CD8-positive, alpha-beta memory T cell (primary cell): Measurements from ENCODE around the gene RAPGEF1. TPM values are rescaled to one million over a fixed set of nuclear protein-coding genes. Genes with fewer than 3 reads are reported as not detected.
A peak's percentile ranks its signal among the peaks of the same experiment; 100 is the strongest.
"Not testable (repeated sequence)": the region's sequence is repeated elsewhere in the genome, so short reads cannot be mapped to it uniquely, and the experiment has no call there.

ENCODE experiments used
- CTCF ChIA-PET: fragments of 350-600 bp; sonication (Branson Sonifier 250); formaldehyde crosslinking; loops from one replicate; lab custom pipeline; 2021; ENCODE audit warnings: antibody characterized with exemption; lab: Charles Lee
- POLR2A ChIA-PET: fragments of 350-600 bp; sonication (Branson Sonifier 250); formaldehyde crosslinking; loops from one replicate; lab custom pipeline; 2021; ENCODE audit warnings: antibody characterized with exemption; lab: Charles Lee
- DNase-seq, 5 donors: peaks; one replicate each; pipeline versions ENCODE4 v3.0.0 to v3.0.0-alpha.2; 2020 to 2022; ENCODE audit warnings: mixed read lengths in 1 of 5
- H3K27ac ChIP-seq: one replicate; pipeline ENCODE4 v1.7.0; 2013; ENCODE audit warnings: low read depth, mild to moderate bottlenecking, low read length, moderate library complexity
- H3K27me3 ChIP-seq: 2 replicates; pipeline ENCODE4 v1.7.0; 2013; ENCODE audit warnings: low read length, mild to moderate bottlenecking; ENCODE audit not compliant: insufficient read depth, poor library complexity, severe bottlenecking
- H3K36me3 ChIP-seq: 2 replicates; pipeline ENCODE4 v1.7.0; 2013; ENCODE audit warnings: mild to moderate bottlenecking, low read length, moderate library complexity; ENCODE audit not compliant: insufficient read depth
- H3K4me1 ChIP-seq: 2 replicates; pipeline ENCODE4 v1.7.0; 2013; ENCODE audit warnings: mild to moderate bottlenecking, low read length, moderate library complexity; ENCODE audit not compliant: insufficient read depth
- H3K4me3 ChIP-seq: 2 replicates; pipeline ENCODE4 v1.7.0; 2013; ENCODE audit warnings: mild to moderate bottlenecking, low read length
- H3K9me3 ChIP-seq: 2 replicates; pipeline ENCODE4 v1.7.0; 2013; ENCODE audit warnings: mild to moderate bottlenecking, low read length
- H3K27ac Mint-ChIP-seq, 8 donors: one replicate each; pipeline ENCODE4 v1.8.0; 2020 to 2021; ENCODE audit warnings: mixed read lengths in 8 of 8, mild to moderate bottlenecking in 6 of 8, inconsistent platforms in 3 of 8, moderate library complexity in 3 of 8
- H3K27me3 Mint-ChIP-seq, 2 donors: one replicate each; pipeline ENCODE4 v1.8.0; 2020 to 2021; ENCODE audit warnings: mixed read lengths in 2 of 2, mild to moderate bottlenecking in 1 of 2, moderate library complexity in 1 of 2
- H3K36me3 Mint-ChIP-seq, 3 donors: one replicate each; pipeline ENCODE4 v1.8.0; 2020 to 2021; ENCODE audit warnings: mixed read lengths in 3 of 3, inconsistent platforms in 1 of 3, mild to moderate bottlenecking in 1 of 3
- H3K4me1 Mint-ChIP-seq, 3 donors: one replicate each; pipeline ENCODE4 v1.8.0; 2020 to 2021; ENCODE audit warnings: mixed read lengths in 3 of 3, inconsistent platforms in 1 of 3, mild to moderate bottlenecking in 1 of 3
- H3K4me3 Mint-ChIP-seq, 7 donors: one replicate each; pipeline ENCODE4 v1.8.0; 2020 to 2021; ENCODE audit warnings: mixed read lengths in 7 of 7, mild to moderate bottlenecking in 6 of 7, moderate library complexity in 4 of 7, inconsistent platforms in 2 of 7
- H3K9me3 Mint-ChIP-seq, 5 donors: one replicate each; pipeline ENCODE4 v1.8.0; 2020 to 2022; ENCODE audit warnings: mixed read lengths in 5 of 5, mild to moderate bottlenecking in 3 of 5, moderate library complexity in 2 of 5, inconsistent platforms in 1 of 5
- polyA plus RNA-seq: library from polyadenylated mRNA; unstranded; fragments of 300-500 nt; fragmentation: Illumina TruSeq; gene quantifications from one replicate; pipeline ENCODE4 v1.2.3, GENCODE V29; 2021
- total RNA-seq, 2 experiments: library from RNA; stranded (reverse); gene quantifications; one replicate each; pipeline ENCODE4 v1.2.3, GENCODE V29; 2021

RAPGEF1 gene
- total and polyA plus RNA-seq, 3 experiments from 2014 or later, result 20.1 to 148 (median 145) TPM

DNA sequence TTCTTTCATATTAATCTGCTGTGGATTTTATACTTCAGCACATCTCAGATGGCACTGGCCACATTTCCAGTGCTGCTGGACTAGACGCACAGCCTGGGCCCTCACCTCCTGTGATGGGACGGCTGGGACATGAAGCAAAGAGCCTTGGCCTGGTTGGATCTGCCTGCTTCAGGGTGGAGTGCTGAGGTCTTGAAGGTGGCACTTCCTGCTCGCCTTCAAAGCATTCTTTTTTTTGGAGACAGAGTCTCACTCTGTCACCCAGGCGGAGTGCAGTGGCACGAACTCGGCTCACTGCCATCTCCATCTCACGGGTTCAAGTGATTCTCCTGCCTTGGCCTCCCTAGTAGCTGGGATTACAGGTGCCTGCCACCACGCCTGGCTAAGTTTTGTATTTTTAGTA lies 73.1 kb downstream of the RAPGEF1 start:
- H3K27me3 Mint-ChIP-seq, result no peaks in the 10 kb centered on the region
- no peaks in the 10 kb centered on the region for H3K9me3 ChIP-seq
- H3K36me3 Mint-ChIP-seq, result peaks cover 0 to 8% (median 0%) of the 10 kb centered on the region in 3 donors
- H3K27ac Mint-ChIP-seq, result peak overlapping the region; percentile 95 to 100 (median 99)
- H3K27me3 ChIP-seq, result no peaks in the 10 kb centered on the region
- peaks cover 78% of the 10 kb centered on the region for H3K4me1 ChIP-seq
- peak overlapping the region; percentile 46 for H3K4me3 ChIP-seq
- peak in 3 of 5 donors; percentile 45 to 71 (median 61) for DNase-seq
- no peaks in the 10 kb centered on the region for H3K36me3 ChIP-seq
- H3K27ac ChIP-seq, result peak overlapping the region; percentile 88
- H3K4me1 Mint-ChIP-seq, result peaks cover 90 to 98% (median 97%) of the 10 kb centered on the region in 3 donors
- ChIA-PET POLR2A (interaction anchor here (1.6 kb wide), 1 partner anchor 12 kb away, joined by 11 read pairs; no protein-coding TSS in a partner anchor), CTCF (interaction anchor here (1.0 to 6.1 kb wide), 7 partner anchors 8 to 81 kb away, joined by 3 to 44 read pairs (median 5); no protein-coding TSS in a partner anchor)
- H3K4me3 Mint-ChIP-seq, result peak overlapping the region; percentile 2 to 85 (median 79)
- H3K9me3 Mint-ChIP-seq, result no peaks in the 10 kb centered on the region

DNA sequence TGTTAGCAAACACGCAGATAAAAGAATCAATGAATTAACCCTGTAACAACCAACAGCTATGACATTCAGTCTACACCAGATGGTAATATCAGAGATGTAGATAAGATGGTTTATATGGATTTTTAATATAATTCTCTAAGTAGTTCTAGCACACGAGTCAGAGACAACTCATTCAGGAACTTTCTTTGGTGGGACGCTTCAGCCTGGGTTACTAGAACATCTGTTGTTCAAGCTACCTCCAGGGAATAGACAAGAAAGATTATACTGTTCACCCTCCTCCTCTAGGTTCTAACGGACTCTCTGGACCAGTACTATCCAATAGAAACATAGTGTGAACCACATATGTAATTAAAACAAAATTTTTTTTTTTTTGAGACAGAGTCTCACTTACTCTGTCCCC lies 73.8 kb downstream of the RAPGEF1 start:
- Mint-ChIP-seq H3K27ac (peak overlapping the region; percentile 80 to 100 (median 98)), H3K36me3 (peaks cover 0 to 11% (median 0%) of the 10 kb centered on the region in 3 donors), H3K4me1 (peaks cover 87 to 97% (median 96%) of the 10 kb centered on the region in 3 donors), H3K27me3 (no peaks in the 10 kb centered on the region), H3K9me3 (no peaks in the 10 kb centered on the region), H3K4me3 (peak overlapping the region in 6 of 7 donors; percentile 20 to 85 (median 64))
- Histone ChIP-seq H3K9me3 (no peaks in the 10 kb centered on the region), H3K4me1 (peaks cover 77% of the 10 kb centered on the region), H3K27me3 (no peaks in the 10 kb centered on the region), H3K27ac (no peak overlapping the region), H3K4me3 (no peak overlapping the region), H3K36me3 (no peaks in the 10 kb centered on the region)
- CTCF ChIA-PET, result interaction anchor here (0.9 to 6.1 kb wide), 7 partner anchors 9 to 81 kb away, joined by 3 to 44 read pairs (median 5); no protein-coding TSS in a partner anchor
- no peak for DNase-seq
- POLR2A ChIA-PET, result interaction anchor here (0.5 to 1.6 kb wide), 2 partner anchors 13 to 1574 kb away, joined by 5 to 11 read pairs; no protein-coding TSS in a partner anchor

DNA sequence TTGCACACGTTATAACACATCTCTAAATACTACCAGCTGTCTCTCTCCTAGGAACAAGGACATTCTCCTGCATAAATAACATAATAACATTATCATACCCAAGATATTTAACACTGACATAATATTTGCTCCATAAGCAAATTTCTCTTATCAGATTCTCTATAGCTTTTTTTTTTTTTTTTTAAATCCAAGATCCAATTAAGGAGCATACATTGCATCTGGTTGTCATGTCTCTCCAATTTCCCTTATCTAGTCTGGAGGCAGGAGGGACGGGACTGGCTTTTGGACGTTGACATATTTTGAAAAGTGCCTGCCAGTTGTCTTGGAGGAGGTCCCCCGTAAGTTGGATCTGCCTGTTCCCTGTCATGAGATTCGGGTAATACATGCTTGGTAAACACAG lies 76.6 kb downstream of the RAPGEF1 start:
- no peaks in the 10 kb centered on the region for H3K9me3 Mint-ChIP-seq
- CTCF ChIA-PET, result interaction anchor here (1.1 to 1.7 kb wide), 2 partner anchors 75 to 77 kb away, joined by 3 to 5 read pairs; no protein-coding TSS in a partner anchor
- no peaks in the 10 kb centered on the region for H3K27me3 ChIP-seq
- H3K27ac Mint-ChIP-seq, result peak overlapping the region in 5 of 8 donors; percentile 1 to 44 (median 19)
- no peak overlapping the region for H3K27ac ChIP-seq
- peaks cover 53% of the 10 kb centered on the region for H3K4me1 ChIP-seq
- H3K36me3 ChIP-seq, result no peaks in the 10 kb centered on the region
- no peak overlapping the region for H3K4me3 ChIP-seq
- H3K36me3 Mint-ChIP-seq, result peaks cover 0 to 14% (median 0%) of the 10 kb centered on the region in 3 donors
- no peaks in the 10 kb centered on the region for H3K27me3 Mint-ChIP-seq
- no peaks in the 10 kb centered on the region for H3K9me3 ChIP-seq
- H3K4me1 Mint-ChIP-seq, result peaks cover 74 to 94% (median 83%) of the 10 kb centered on the region in 3 donors
- POLR2A ChIA-PET, result interaction anchor here (0.5 to 0.7 kb wide), 2 partner anchors 34 to 1468 kb away, joined by 3 to 4 read pairs; no protein-coding TSS in a partner anchor
- DNase-seq, result no peak
- H3K4me3 Mint-ChIP-seq, result peak overlapping the region in 2 of 7 donors; percentile 8 to 24

DNA sequence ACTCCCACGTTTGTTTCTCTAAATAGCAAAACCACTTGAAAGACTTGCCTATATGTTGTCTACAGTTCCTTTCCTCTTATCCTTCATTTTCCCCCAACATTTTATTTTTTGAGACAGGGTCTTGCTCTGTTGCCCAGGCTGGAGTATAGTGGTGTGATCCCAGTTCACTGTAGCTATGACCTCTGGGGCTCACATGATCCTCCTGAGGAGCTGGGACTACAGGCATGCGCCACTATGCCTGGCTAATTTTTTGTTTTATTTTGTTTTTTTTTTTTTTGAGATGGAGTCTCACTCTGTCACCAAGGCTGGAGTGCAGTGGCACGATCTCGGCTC lies 77.6 kb downstream of the RAPGEF1 start:
- H3K36me3 Mint-ChIP-seq, result peaks cover 0 to 16% (median 0%) of the 10 kb centered on the region in 3 donors
- not testable (repeated sequence) for H3K4me3 ChIP-seq, H3K9me3 Mint-ChIP-seq, H3K36me3 ChIP-seq, H3K27ac ChIP-seq, H3K27me3 ChIP-seq, H3K27me3 Mint-ChIP-seq, H3K9me3 ChIP-seq, DNase-seq
- peaks cover 53% of the 10 kb centered on the region for H3K4me1 ChIP-seq
- H3K4me1 Mint-ChIP-seq, result peaks cover 74 to 94% (median 83%) of the 10 kb centered on the region in 3 donors
- H3K27ac Mint-ChIP-seq, result peak overlapping the region; percentile 61 to 89 (median 76)
- ChIA-PET CTCF (interaction anchor here (1.0 to 1.2 kb wide), 3 partner anchors 48 to 78 kb away, joined by 3 read pairs; no protein-coding TSS in a partner anchor), POLR2A (interaction anchor here (1.3 kb wide), 1 partner anchor 15 kb away, joined by 3 read pairs; no protein-coding TSS in a partner anchor)
- peak overlapping the region in 3 of 7 donors; percentile 13 to 55 (median 20) for H3K4me3 Mint-ChIP-seq

DNA sequence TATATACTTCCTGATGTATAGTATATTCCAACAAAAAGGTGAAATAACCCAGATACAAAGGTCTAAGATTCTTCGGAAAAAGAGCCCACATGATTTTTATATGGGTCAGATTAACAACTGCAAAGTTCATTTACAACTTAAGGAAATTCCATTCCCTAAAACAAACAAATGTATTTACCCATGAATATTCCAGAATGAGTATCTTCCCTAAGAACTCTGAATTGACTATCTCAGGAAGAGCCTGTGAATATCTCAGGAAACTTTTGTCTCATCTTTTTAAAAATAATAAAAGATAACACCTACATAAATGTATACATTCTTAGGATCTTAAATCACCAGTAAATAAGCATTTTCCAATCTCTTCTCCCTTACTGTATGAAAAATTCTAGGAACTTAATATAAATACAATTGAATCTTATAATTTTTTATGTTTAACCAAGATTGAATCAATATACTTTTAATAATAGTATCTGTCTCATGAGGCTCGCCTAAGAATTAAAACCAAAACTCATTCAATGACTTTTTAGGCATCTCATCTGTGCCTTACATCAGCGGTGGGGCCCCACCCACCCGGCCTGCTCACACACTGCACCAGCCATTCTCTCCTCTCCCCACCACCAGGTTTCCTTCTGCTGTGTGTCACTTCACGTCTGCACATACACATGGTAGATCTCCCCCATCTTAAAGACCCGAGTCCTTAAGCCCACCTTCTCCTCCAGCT lies 78.1 kb downstream of the RAPGEF1 start:
- POLR2A ChIA-PET, result interaction anchor here (1.3 kb wide), 1 partner anchor 16 kb away, joined by 3 read pairs; no protein-coding TSS in a partner anchor
- no peaks in the 10 kb centered on the region for H3K9me3 Mint-ChIP-seq
- peak in 4 of 5 donors; percentile 38 to 74 (median 52) for DNase-seq
- Histone ChIP-seq H3K27me3 (no peaks in the 10 kb centered on the region), H3K4me3 (no peak overlapping the region), H3K27ac (no peak overlapping the region), H3K9me3 (no peaks in the 10 kb centered on the region), H3K36me3 (no peaks in the 10 kb centered on the region), H3K4me1 (peaks cover 53% of the 10 kb centered on the region)
- no peaks in the 10 kb centered on the region for H3K27me3 Mint-ChIP-seq
- H3K36me3 Mint-ChIP-seq, result peaks cover 0 to 16% (median 0%) of the 10 kb centered on the region in 3 donors
- peak overlapping the region in 3 of 7 donors; percentile 13 to 55 (median 20) for H3K4me3 Mint-ChIP-seq
- peak overlapping the region; percentile 62 to 91 (median 79) for H3K27ac Mint-ChIP-seq
- peaks cover 74 to 94% (median 83%) of the 10 kb centered on the region in 3 donors for H3K4me1 Mint-ChIP-seq
- CTCF ChIA-PET, result interaction anchor here (1.0 to 1.2 kb wide), 3 partner anchors 48 to 79 kb away, joined by 3 read pairs; no protein-coding TSS in a partner anchor

DNA sequence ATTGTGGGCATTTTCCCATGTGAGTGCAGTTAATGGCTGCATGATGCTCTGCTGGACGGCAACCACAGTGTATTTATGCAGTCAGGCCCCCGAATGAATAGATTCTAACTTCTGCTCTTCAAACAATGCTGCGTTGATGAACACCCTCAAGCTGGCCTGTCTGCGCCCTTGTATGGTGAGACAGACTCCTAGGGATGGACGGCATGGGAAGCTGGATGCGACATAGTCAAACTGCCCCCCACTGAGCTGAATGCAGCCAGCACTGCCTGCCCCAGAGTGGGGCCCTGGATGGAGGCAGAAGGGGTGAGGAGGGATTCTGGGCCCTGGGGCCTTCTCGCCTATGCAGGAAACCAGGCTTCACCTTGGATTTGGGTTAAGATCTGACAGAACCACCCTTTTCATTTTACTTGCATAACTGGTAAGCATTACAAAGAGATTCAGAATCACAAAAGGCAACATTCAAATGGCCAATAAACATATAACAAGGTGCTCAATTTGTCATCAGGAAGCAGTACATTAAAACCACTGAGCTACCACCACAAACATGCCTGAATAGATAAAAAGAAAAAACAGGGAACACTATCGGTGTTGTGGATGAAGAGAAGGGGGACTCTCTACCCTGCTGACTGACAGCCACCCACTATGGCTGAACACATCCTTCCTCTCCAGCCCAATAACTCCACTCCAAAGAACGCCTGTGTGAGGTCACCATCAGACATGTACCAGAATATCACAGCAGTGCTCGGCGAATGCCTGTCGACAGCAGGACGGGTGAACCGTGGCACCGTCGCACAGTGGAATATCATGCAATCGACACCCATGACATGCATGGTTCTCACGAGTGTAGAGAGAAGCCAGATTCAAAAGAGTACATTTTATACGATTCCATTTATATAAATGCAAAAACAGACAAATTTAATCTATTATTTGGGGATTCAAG lies 79.1 kb downstream of the RAPGEF1 start:
- Histone ChIP-seq H3K27me3 (no peaks in the 10 kb centered on the region), H3K36me3 (no peaks in the 10 kb centered on the region), H3K9me3 (no peaks in the 10 kb centered on the region), H3K27ac (no peak overlapping the region), H3K4me3 (no peak overlapping the region), H3K4me1 (peaks cover 53% of the 10 kb centered on the region)
- no peaks in the 10 kb centered on the region for H3K27me3 Mint-ChIP-seq
- peaks cover 75 to 94% (median 83%) of the 10 kb centered on the region in 3 donors for H3K4me1 Mint-ChIP-seq
- H3K36me3 Mint-ChIP-seq, result peaks cover 0 to 20% (median 0%) of the 10 kb centered on the region in 3 donors
- H3K4me3 Mint-ChIP-seq, result no peak overlapping the region
- CTCF ChIA-PET, result interaction anchor here (0.9 kb wide), 1 partner anchor 69 kb away, joined by 3 read pairs; no protein-coding TSS in a partner anchor
- POLR2A ChIA-PET, result no interaction called here
- H3K27ac Mint-ChIP-seq, result peak overlapping the region in 7 of 8 donors; percentile 24 to 91 (median 45)
- no peak for DNase-seq
- no peaks in the 10 kb centered on the region for H3K9me3 Mint-ChIP-seq
